Measurements from ENCODE around the gene ASXL2.
"Not testable (repeated sequence)": the region's sequence is repeated elsewhere in the genome, so short reads cannot be mapped to it uniquely, and the experiment has no call there.

The ASXL2 gene
- 60.6 to 107 reads per million in 2 experiments for total RNA-seq

- peak; percentile 96 for DNase-seq (ENCODE audit: low read depth)
Observed at GRCh38 chr2:25878361-25879132, at the start of gene ASXL2. ASXL2 (minus strand) TSS chr2:25878487; CDS start chr2:25878222, 265 bp downstream.

GRCh38 chr2:25926984-25927756 is 48.9 kb upstream of the ASXL2 start:
- DNase-seq (ENCODE audit: low read depth), result no peak

- no peak for DNase-seq (ENCODE audit: low read depth)
Observed at GRCh38 chr2:25922501-25922900, 44.2 kb upstream of the ASXL2 start.

- DNase-seq (ENCODE audit: low read depth), result no peak
Observed at GRCh38 chr2:25920786-25921415, 42.6 kb upstream of the ASXL2 start.

GRCh38 chr2:25920336-25920735 is 42.0 kb upstream of the ASXL2 start:
- DNase-seq (ENCODE audit: low read depth), result no peak

- DNase-seq (ENCODE audit: low read depth), result no peak
Observed at GRCh38 chr2:25917832-25918231, 39.5 kb upstream of the ASXL2 start.

GRCh38 chr2:25917411-25917810 is 39.1 kb upstream of the ASXL2 start:
- DNase-seq (ENCODE audit: low read depth), result not testable (repeated sequence)

- DNase-seq (ENCODE audit: low read depth), result peak; percentile 0
Observed at GRCh38 chr2:25915944-25916772, 37.9 kb upstream of the ASXL2 start.

GRCh38 chr2:25915411-25915810 is 37.1 kb upstream of the ASXL2 start:
- DNase-seq (ENCODE audit: low read depth), result not testable (repeated sequence)

- not testable (repeated sequence) for DNase-seq (ENCODE audit: low read depth)
Observed at GRCh38 chr2:25913696-25913973, 35.3 kb upstream of the ASXL2 start.

- DNase-seq (ENCODE audit: low read depth), result no peak
Observed at GRCh38 chr2:25912851-25913695, 34.8 kb upstream of the ASXL2 start.

GRCh38 chr2:25909574-25909973 is 31.3 kb upstream of the ASXL2 start:
- not testable (repeated sequence) for DNase-seq (ENCODE audit: low read depth)

GRCh38 chr2:25905126-25905525 is 26.8 kb upstream of the ASXL2 start:
- DNase-seq (ENCODE audit: low read depth), result no peak

GRCh38 chr2:25903216-25903776 is 25.0 kb upstream of the ASXL2 start:
- no peak for DNase-seq (ENCODE audit: low read depth)

- no peak for DNase-seq (ENCODE audit: low read depth)
Observed at GRCh38 chr2:25899404-25899970, 21.2 kb upstream of the ASXL2 start.

GRCh38 chr2:25897506-25897905 is 19.2 kb upstream of the ASXL2 start:
- no peak for DNase-seq (ENCODE audit: low read depth)

GRCh38 chr2:25896308-25896707 is 18.0 kb upstream of the ASXL2 start:
- DNase-seq (ENCODE audit: low read depth), result not testable (repeated sequence)

- no peak for DNase-seq (ENCODE audit: low read depth)
Observed at GRCh38 chr2:25895610-25896009, 17.3 kb upstream of the ASXL2 start.

GRCh38 chr2:25895018-25895417 is 16.7 kb upstream of the ASXL2 start:
- no peak for DNase-seq (ENCODE audit: low read depth)

- DNase-seq (ENCODE audit: low read depth), result no peak
Observed at GRCh38 chr2:25894135-25894830, 16.0 kb upstream of the ASXL2 start.
